ENCODE results near the gene RALY.

GRCh38 chr20:34018166-34018565, 24.5 kb downstream of the RALY start:
- TF ChIP-seq, protein P1, sequence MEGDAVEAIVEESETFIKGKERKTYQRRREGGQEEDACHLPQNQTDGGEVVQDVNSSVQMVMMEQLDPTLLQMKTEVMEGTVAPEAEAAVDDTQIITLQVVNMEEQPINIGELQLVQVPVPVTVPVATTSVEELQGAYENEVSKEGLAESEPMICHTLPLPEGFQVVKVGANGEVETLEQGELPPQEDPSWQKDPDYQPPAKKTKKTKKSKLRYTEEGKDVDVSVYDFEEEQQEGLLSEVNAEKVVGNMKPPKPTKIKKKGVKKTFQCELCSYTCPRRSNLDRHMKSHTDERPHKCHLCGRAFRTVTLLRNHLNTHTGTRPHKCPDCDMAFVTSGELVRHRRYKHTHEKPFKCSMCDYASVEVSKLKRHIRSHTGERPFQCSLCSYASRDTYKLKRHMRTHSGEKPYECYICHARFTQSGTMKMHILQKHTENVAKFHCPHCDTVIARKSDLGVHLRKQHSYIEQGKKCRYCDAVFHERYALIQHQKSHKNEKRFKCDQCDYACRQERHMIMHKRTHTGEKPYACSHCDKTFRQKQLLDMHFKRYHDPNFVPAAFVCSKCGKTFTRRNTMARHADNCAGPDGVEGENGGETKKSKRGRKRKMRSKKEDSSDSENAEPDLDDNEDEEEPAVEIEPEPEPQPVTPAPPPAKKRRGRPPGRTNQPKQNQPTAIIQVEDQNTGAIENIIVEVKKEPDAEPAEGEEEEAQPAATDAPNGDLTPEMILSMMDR (IDR thresholded peaks at IDR 0.05), result no peak
- TF ChIP-seq POLR2AphosphoS5 (IDR thresholded peaks at IDR 0.05), result no peak
- TF ChIP-seq EP300 (IDR thresholded peaks at IDR 0.05; ENCODE audit: low read depth), result no peak
